HG03135 (cell line): ENCODE measurements around the gene SASS6.

Source experiments
- ATAC-seq: cut with Tn5 transposase; IDR thresholded peaks from one replicate; pipeline ENCODE4 v1.9.1; 2021; ENCODE audit warnings: mild to moderate bottlenecking, moderate library complexity; ENCODE audit not compliant: unreplicated experiment

SASS6 gene

GRCh38 chr1:100132566-100133477 lies at the start of gene SASS6, which contains the start of gene TRMT13:
Gene SASS6 (minus strand): TSS chr1:100132930. CDS start chr1:100132814, 116 bp downstream.
Gene TRMT13 (plus strand): TSS chr1:100133163. CDS start chr1:100133169, 6 bp downstream.
- ATAC-seq: peak; percentile 90

DNA sequence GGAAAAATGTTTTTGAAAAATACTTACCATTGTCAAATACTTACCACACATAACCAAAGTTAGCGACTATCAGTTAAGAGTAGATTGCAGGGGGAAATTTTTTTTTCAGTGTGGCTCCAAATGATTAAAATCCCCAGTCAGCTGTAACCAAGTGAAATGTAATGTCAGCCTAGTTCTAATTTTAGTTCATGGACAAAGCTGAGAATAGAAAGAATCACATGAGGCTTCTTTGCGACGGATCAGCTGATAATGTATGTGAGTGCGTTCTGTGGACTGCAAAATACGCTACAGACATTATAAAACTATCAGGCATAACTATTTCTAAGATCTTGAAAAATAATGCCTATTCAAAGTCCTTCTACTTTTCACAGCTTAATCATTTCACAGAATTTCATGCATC lies 45.4 kb upstream of the SASS6 start, which contains the start of gene LRRC39:
Gene LRRC39, minus strand, starts transcription at position 166 of the 400 bp plus-strand sequence. CDS start 9,740 bp downstream, outside the sequence.
- no peak for ATAC-seq

GRCh38 chr1:100177295-100178041 lies 44.7 kb upstream of the SASS6 start:
- no peak for ATAC-seq

DNA sequence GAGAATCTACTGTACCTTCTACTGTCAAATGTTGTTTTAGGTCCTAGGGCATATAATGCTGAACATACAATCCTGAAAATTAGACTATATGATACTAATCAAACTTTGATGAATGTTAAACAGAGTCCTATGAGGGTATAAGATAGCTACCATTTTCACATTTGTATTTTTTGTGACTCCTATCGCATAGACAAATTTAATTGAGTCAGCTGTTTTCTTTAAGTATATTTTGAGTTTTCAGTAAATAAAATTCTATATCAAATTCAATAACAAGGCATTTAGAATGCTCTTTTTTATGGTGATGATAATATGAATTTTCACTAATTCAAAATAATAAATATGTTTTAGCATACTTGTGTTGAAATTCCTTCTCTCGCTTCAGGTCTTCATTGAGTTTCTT lies 35.3 kb upstream of the SASS6 start:
- ATAC-seq: no peak

- ATAC-seq: no peak
Observed at GRCh38 chr1:100164702-100165101, 32.0 kb upstream of the SASS6 start.

DNA sequence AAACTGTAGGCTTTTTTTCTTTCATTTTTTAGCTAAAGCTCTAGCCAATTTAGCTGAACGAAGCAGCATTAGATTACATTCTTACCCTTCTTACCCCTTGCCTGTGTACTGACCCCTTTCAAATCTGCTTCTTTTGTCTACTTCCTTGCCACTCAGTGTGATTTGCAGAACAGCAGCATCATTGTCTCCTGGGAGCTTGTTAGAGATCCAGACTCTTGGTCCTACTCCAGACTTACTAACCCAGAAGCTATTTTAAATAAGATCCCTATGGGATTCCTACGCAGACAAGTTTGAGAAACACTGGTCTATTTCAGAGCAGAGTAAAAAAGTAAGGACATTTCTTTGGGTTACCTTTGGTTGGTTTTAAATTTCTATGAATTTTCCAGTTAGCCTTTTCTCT lies 31.5 kb upstream of the SASS6 start:
- no peak for ATAC-seq

DNA sequence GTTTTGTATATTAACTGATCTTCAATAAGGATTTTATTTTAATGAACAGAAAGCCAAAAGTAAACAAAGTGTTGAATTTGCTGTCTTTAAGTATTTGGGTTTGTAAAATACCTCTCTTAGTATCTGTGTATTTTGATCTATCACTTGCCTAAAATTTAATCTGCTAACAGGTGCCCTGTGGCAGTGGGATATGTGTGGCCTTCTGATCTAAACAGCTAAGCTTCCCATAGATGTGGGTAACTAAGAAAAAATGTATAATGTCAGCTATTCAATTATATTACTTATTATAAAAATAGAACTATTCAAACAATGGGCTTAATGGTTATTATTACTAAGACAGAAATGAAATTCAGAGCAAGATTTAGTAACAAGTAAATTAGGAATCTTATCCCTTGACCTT lies 30.2 kb upstream of the SASS6 start:
- ATAC-seq: no peak

DNA sequence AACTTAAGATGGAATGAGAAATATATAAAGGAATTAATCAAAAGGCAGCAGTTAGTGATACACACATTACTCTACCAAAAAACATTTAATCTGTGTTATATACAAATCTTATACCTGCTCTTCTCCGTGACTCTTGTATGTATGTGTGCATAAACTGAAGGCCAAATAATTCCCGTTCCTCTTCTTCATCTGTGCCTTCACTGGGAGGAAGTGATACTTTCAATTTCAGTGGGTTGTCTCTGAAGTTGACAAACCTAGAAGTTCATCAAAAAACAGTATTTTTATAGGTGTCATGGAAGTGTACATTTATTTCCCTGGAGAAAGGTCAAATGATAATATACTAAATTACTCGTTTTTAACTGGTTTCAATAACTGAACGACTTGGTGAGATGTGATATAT lies 19.5 kb upstream of the SASS6 start:
- no peak for ATAC-seq

DNA sequence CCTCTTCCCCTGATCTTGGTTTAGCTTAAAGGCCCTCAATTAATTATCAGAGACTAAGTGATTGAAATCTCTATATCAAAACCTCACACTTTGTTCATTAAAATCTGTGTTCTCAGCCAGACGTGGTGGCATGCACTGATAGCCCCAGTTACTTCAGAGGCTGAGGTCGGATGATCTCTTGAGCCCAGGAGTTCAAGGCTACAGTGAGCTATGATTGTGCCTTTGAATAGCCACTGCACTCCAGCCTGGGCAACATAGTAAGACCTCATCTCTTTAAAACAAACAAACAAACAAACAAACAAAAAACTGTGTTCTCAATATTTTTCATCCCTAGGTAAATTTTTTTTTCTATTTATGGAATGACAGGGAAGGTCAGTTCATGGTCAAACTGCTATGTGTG lies 18.9 kb upstream of the SASS6 start:
- ATAC-seq: no peak

DNA sequence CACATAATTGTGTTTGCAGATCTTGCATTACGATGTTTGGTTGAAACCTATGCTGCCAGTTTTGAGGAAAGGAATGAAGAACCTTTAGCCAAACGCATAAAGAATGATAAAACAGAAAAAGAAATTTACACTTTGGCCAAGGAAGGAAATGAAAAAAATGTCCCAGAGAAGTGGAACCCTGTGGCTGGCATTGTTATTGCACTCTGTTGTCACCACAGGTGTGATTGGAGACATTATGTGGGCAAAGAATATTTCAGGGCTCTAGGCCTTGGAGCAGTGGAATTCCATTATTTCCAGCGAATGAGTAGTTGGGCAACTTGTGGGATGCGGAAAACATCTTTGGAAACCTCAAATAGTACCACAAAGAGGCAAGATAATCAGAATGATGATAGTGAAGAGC lies 15.1 kb upstream of the SASS6 start:
- ATAC-seq: no peak

GRCh38 chr1:100146958-100147357 lies 14.2 kb upstream of the SASS6 start:
- ATAC-seq: no peak

GRCh38 chr1:100145116-100145515 lies 12.4 kb upstream of the SASS6 start:
- ATAC-seq: no peak

GRCh38 chr1:100142343-100142742 lies 9.6 kb upstream of the SASS6 start:
- ATAC-seq: no peak

DNA sequence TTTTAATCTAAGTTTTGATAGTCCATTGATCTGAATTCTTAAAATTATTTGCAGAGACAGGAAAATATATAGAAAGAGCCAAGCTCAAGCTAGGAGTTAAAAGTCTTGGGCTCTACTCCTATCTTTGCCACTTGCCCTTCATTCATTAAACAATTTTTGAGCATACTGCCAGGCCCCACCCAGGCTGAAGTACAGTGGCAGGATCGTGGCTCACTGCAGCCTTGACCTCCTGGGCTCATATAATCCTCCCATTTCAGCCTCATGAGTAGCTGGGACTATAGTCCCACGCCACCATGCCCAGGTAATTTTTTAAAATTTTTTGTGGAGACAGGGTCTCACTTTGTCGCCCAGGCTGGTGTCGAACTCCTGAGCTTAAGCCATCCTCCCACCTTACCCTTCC lies 8.5 kb upstream of the SASS6 start:
- no peak for ATAC-seq

GRCh38 chr1:100137602-100138001 lies 4.9 kb upstream of the SASS6 start:
- ATAC-seq: no peak

DNA sequence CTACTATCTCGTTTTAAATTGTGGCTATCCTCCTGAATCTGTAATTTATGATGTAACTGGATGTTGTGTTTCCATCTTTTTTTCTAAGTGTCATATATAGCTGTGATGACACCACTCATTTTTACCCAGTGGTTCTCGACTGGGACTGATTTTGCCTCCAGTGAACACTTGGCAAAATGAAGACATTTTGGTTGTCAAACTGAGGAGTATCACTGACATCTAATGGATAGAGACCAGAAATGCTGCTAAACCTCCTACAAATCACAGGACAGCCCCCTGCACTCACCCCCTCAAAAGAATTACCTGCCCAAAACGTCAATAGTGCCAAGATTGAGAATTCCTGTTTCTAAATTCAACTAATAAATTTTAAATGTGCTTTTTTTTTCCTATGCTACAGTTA lies 2.1 kb upstream of the SASS6 start:
- no peak for ATAC-seq

DNA sequence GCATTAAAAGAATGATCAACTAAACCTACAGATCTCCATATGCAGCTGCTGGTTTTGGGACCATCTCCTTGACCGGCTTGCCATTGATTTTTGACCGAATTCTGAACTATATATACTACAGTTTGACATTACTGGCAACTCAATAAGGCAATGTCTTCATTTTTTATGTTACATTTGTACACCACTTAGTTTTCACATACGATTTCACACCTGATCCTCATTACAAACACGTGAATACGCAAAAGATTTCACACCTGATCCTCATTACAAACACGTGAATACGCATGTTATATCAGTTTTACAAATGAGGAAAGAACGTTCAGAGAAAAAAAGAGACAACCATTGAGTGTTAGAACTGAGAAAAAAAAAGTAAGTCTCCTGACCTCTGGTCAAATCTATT lies 1.1 kb downstream of the SASS6 start:
- ATAC-seq: no peak

DNA sequence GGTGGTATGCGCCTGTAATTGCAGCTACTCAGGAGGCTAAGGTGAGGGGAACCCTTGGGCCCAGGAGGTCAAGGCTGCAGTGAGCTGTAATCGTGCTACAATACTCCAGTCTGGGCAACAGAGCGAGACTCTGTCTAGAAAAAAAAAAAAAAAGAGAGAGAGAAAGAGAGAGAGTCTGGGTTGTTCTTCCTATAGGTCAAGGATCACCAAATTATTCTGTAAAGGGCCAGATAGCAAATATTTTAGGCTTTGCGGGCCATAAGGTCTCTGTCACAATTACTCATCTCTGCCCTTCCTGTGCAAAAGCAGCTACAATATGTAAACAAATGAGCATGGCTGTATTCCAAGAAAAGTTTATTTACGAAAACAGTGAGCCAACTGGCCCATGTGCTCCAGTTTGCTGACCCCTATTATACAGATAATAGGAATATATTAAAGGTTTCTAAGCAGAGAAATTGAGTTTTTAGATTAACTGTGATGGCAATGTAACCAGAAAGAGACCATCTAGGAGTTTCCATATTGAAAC lies 2.1 kb downstream of the SASS6 start:
- no peak for ATAC-seq

GRCh38 chr1:100127226-100127625 lies 5.5 kb downstream of the SASS6 start:
- ATAC-seq: no peak

DNA sequence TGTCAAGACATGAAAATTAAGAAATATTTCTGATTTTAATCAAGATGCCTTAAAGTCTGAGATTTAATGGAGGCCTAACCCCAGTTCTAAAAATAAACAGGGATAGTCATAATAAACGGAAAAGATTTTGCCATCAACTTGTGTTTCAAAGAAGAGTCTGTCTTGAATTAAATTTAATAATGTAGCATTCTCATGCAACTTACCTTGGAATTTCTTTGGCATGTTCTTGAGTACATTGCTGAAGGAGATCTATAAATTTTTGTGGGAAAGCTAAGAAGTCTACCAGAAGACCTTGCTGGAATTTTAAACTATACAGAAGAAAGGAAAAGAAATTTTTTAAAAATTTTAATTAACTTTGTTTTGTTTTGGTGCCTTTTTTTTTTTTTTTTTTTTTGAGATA lies 10.6 kb downstream of the SASS6 start:
- ATAC-seq: no peak

GRCh38 chr1:100115524-100115923 lies 17.2 kb downstream of the SASS6 start:
- ATAC-seq: no peak
